Measurements from ENCODE around the gene RAB5A. TPM values are rescaled to one million over a fixed set of nuclear protein-coding genes. Genes with fewer than 3 reads are reported as not detected.

RAB5A gene
- total and polyA plus RNA-seq, 10 of the 15 experiments (the other 5 are each of a cell fraction or from before 2014, with no cell fraction given) = 15.8 to 44.3 (median 29.1) TPM

DNA sequence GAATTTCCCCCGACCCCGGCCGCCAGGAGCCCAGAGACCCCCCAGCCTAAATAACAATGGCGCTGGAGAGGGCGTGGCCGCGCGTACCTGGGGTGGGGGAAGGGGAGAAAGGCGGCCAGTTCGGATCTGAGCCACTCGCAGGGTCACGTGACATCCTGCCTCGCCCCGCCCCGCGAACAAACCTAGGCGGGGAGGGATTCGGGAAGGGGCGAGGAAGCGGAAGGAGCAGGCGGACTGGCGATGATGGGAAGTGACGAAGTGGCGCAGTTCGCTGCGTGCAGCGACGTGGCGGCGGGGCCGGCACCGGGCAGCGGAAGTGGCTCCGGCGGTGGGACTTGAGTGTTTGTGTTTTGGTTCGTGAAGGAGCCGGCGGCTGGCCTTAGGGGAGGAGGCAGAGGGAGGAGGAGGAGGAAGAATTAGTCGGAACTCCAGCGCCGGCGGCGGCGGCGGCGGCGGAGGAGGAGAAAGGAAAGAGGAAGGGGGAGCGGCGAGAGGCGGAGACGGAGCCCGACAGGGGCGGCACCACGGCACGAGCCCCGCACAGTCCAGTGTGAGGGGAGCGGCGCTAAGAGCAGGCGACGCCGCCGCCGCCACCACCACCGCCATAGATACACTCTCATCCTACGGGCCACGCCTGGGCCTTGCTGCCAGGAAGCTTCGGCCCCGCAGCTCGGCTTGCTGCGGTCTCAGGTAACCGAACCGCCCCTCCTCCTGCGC is at the start of gene RAB5A (continued):
- TF ChIP-seq, protein P1, sequence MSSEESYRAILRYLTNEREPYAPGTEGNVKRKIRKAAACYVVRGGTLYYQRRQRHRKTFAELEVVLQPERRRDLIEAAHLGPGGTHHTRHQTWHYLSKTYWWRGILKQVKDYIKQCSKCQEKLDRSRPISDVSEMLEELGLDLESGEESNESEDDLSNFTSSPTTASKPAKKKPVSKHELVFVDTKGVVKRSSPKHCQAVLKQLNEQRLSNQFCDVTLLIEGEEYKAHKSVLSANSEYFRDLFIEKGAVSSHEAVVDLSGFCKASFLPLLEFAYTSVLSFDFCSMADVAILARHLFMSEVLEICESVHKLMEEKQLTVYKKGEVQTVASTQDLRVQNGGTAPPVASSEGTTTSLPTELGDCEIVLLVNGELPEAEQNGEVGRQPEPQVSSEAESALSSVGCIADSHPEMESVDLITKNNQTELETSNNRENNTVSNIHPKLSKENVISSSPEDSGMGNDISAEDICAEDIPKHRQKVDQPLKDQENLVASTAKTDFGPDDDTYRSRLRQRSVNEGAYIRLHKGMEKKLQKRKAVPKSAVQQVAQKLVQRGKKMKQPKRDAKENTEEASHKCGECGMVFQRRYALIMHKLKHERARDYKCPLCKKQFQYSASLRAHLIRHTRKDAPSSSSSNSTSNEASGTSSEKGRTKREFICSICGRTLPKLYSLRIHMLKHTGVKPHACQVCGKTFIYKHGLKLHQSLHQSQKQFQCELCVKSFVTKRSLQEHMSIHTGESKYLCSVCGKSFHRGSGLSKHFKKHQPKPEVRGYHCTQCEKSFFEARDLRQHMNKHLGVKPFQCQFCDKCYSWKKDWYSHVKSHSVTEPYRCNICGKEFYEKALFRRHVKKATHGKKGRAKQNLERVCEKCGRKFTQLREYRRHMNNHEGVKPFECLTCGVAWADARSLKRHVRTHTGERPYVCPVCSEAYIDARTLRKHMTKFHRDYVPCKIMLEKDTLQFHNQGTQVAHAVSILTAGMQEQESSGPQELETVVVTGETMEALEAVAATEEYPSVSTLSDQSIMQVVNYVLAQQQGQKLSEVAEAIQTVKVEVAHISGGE (CRISPR knock-in tag; IDR thresholded peaks at IDR 0.05) = peak; percentile 74
- TF ChIP-seq BCL11A (IDR thresholded peaks at IDR 0.05; ENCODE audit: low read depth, low read length) = no peak
- no peak for TF ChIP-seq BRCA1 (IDR thresholded peaks at IDR 0.05; ENCODE audit: low read depth, low read length)
- peak; percentile 97 for TF ChIP-seq CREB1 (IDR thresholded peaks at IDR 0.05; ENCODE audit: low read depth)
- TF ChIP-seq, protein P2, sequence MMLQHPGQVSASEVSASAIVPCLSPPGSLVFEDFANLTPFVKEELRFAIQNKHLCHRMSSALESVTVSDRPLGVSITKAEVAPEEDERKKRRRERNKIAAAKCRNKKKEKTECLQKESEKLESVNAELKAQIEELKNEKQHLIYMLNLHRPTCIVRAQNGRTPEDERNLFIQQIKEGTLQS (IDR thresholded peaks at IDR 0.05; ENCODE audit: borderline replicate concordance, extremely low read depth, low read depth, low read length) = peak; percentile 52; the same call in 1 of the 2 replicates
- TF ChIP-seq TAF1 (IDR thresholded peaks at IDR 0.05; ENCODE audit: borderline replicate concordance, low read depth, low read length) = peak; percentile 41; the same call in 1 of the 2 replicates
- TF ChIP-seq ATF7 (IDR thresholded peaks at IDR 0.05; ENCODE audit: low read depth) = peak; percentile 54; the same call in 1 of the 2 replicates
- TF ChIP-seq RAD51 (IDR thresholded peaks at IDR 0.05) = peak; percentile 99
- peak; percentile 37; the same call in 1 of the 2 replicates for TF ChIP-seq DPF2 (IDR thresholded peaks at IDR 0.05)
- TF ChIP-seq RCOR1 (conservative IDR thresholded peaks at IDR 0.05; ENCODE audit: low read depth, low read length) = 0 out of 2 replicates have a peak, but pooled peaks have one; percentile 35
- TF ChIP-seq, protein P3, sequence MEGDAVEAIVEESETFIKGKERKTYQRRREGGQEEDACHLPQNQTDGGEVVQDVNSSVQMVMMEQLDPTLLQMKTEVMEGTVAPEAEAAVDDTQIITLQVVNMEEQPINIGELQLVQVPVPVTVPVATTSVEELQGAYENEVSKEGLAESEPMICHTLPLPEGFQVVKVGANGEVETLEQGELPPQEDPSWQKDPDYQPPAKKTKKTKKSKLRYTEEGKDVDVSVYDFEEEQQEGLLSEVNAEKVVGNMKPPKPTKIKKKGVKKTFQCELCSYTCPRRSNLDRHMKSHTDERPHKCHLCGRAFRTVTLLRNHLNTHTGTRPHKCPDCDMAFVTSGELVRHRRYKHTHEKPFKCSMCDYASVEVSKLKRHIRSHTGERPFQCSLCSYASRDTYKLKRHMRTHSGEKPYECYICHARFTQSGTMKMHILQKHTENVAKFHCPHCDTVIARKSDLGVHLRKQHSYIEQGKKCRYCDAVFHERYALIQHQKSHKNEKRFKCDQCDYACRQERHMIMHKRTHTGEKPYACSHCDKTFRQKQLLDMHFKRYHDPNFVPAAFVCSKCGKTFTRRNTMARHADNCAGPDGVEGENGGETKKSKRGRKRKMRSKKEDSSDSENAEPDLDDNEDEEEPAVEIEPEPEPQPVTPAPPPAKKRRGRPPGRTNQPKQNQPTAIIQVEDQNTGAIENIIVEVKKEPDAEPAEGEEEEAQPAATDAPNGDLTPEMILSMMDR (IDR thresholded peaks at IDR 0.05 in 2 of 3, conservative IDR thresholded peaks at IDR 0.05 in 1 of 3; ENCODE audit: control insufficient read depth in 2 of 3, extremely low read depth in 1 of 3, insufficient read depth in 1 of 3, low read depth in 3 of 3, low read length in 3 of 3) = no peak
- TF ChIP-seq, protein P4, sequence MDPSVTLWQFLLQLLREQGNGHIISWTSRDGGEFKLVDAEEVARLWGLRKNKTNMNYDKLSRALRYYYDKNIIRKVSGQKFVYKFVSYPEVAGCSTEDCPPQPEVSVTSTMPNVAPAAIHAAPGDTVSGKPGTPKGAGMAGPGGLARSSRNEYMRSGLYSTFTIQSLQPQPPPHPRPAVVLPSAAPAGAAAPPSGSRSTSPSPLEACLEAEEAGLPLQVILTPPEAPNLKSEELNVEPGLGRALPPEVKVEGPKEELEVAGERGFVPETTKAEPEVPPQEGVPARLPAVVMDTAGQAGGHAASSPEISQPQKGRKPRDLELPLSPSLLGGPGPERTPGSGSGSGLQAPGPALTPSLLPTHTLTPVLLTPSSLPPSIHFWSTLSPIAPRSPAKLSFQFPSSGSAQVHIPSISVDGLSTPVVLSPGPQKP (IDR thresholded peaks at IDR 0.05; ENCODE audit: low read depth, low read length) = no peak; the same call in 1 of the 2 replicates
- peak; percentile 29 for TF ChIP-seq MYC (IDR thresholded peaks at IDR 0.05; ENCODE audit: insufficient read depth, insufficient read length, insufficient replicate concordance, low read length, severe bottlenecking)
- TF ChIP-seq NFIC (IDR thresholded peaks at IDR 0.05; ENCODE audit: low read depth, low read length) = no peak
- no peak for TF ChIP-seq FOS (IDR thresholded peaks at IDR 0.05; ENCODE audit: borderline replicate concordance, extremely low read depth, insufficient read length)
- no peak for TF ChIP-seq RFX5 (IDR thresholded peaks at IDR 0.05; ENCODE audit: low read depth, low read length)
- no peak; the same call in 1 of the 2 replicates for TF ChIP-seq ZNF217 (IDR thresholded peaks at IDR 0.05)
- TF ChIP-seq, protein P5, sequence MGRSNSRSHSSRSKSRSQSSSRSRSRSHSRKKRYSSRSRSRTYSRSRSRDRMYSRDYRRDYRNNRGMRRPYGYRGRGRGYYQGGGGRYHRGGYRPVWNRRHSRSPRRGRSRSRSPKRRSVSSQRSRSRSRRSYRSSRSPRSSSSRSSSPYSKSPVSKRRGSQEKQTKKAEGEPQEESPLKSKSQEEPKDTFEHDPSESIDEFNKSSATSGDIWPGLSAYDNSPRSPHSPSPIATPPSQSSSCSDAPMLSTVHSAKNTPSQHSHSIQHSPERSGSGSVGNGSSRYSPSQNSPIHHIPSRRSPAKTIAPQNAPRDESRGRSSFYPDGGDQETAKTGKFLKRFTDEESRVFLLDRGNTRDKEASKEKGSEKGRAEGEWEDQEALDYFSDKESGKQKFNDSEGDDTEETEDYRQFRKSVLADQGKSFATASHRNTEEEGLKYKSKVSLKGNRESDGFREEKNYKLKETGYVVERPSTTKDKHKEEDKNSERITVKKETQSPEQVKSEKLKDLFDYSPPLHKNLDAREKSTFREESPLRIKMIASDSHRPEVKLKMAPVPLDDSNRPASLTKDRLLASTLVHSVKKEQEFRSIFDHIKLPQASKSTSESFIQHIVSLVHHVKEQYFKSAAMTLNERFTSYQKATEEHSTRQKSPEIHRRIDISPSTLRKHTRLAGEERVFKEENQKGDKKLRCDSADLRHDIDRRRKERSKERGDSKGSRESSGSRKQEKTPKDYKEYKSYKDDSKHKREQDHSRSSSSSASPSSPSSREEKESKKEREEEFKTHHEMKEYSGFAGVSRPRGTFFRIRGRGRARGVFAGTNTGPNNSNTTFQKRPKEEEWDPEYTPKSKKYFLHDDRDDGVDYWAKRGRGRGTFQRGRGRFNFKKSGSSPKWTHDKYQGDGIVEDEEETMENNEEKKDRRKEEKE (IDR thresholded peaks at IDR 0.05) = no peak
- TF ChIP-seq GATAD2B (conservative IDR thresholded peaks at IDR 0.05; ENCODE audit: low read depth) = peak; percentile 43; the same call in 1 of the 2 replicates
